Progenitor cell of endocrine pancreas (in vitro differentiated cells): ENCODE results near the gene PNCK. TPM values are rescaled to one million over a fixed set of nuclear protein-coding genes. Genes with fewer than 3 reads are reported as not detected.
"Not testable (repeated sequence)": the region's sequence is repeated elsewhere in the genome, so short reads cannot be mapped to it uniquely, and the experiment has no call there.

Source experiments
- DNase-seq: peaks from one replicate; pipeline ENCODE4 v3.0.0; 2021; ENCODE audit warnings: low spot score; ENCODE audit not compliant: unreplicated experiment
- H3K27ac Mint-ChIP-seq: 2 replicates; pipeline ENCODE4 v1.8.0; 2021; ENCODE audit warnings: mild to moderate bottlenecking, moderate library complexity, mixed read lengths
- H3K27me3 Mint-ChIP-seq: 2 replicates; pipeline ENCODE4 v1.8.0; 2021; ENCODE audit warnings: mixed read lengths
- H3K36me3 Mint-ChIP-seq: 2 replicates; pipeline ENCODE4 v1.8.0; 2022; ENCODE audit warnings: mixed read lengths; ENCODE audit not compliant: insufficient read depth
- H3K4me1 Mint-ChIP-seq: 2 replicates; pipeline ENCODE4 v1.8.0; 2021; ENCODE audit warnings: low read depth, mixed read lengths
- H3K4me3 Mint-ChIP-seq: 2 replicates; pipeline ENCODE4 v1.8.0; 2021; ENCODE audit warnings: low read depth, mild to moderate bottlenecking, moderate library complexity, mixed read lengths
- H3K9me3 Mint-ChIP-seq: 2 replicates; pipeline ENCODE4 v1.8.0; 2021; ENCODE audit warnings: low read depth, mixed read lengths
- total RNA-seq: library from RNA; stranded (reverse); gene quantifications from 2 replicates; pipeline ENCODE4 v1.2.1, GENCODE V29; 2021
- TF ChIP-seq, protein P1 (sequence below): fragments of 200-600 bp; sonication (generic); IDR thresholded peaks from one replicate; pipeline ENCODE4 v1.5.0; 2021; ENCODE audit warnings: antibody characterized with exemption, mild to moderate bottlenecking; ENCODE audit not compliant: unreplicated experiment

PNCK gene
- total RNA-seq, 1 donor from 2014 or later = 6.1 TPM

DNA sequence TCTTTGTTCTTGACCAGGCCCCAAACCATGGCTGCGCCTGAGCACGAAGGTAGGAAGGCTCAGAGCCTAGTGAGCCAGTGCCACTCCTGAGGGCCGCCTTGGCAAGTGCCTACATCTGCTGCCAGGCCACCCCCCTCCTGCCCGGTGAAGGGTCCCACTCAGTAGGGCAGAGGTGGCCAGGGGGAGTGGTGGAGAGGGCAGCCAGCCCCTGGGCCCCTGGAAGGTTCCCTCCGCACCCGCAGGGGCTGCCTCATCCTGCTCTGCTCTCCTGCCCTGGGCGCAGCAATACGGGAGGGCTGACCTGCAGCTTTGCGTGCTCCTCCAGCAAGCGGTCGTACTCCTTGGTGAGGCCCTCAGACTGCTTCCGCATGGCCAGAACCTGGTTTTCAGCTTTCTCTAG lies 28.1 kb upstream of the PNCK start:
- peaks cover 3% of the 10 kb centered on the region for H3K9me3 Mint-ChIP-seq
- no peaks in the 10 kb centered on the region for H3K27me3 Mint-ChIP-seq
- TF ChIP-seq, protein P1, sequence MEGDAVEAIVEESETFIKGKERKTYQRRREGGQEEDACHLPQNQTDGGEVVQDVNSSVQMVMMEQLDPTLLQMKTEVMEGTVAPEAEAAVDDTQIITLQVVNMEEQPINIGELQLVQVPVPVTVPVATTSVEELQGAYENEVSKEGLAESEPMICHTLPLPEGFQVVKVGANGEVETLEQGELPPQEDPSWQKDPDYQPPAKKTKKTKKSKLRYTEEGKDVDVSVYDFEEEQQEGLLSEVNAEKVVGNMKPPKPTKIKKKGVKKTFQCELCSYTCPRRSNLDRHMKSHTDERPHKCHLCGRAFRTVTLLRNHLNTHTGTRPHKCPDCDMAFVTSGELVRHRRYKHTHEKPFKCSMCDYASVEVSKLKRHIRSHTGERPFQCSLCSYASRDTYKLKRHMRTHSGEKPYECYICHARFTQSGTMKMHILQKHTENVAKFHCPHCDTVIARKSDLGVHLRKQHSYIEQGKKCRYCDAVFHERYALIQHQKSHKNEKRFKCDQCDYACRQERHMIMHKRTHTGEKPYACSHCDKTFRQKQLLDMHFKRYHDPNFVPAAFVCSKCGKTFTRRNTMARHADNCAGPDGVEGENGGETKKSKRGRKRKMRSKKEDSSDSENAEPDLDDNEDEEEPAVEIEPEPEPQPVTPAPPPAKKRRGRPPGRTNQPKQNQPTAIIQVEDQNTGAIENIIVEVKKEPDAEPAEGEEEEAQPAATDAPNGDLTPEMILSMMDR = no peak
- no peak overlapping the region for H3K27ac Mint-ChIP-seq
- H3K4me3 Mint-ChIP-seq = no peak overlapping the region
- no peaks in the 10 kb centered on the region for H3K4me1 Mint-ChIP-seq
- peaks cover 5% of the 10 kb centered on the region for H3K36me3 Mint-ChIP-seq
- no peak for DNase-seq

- no peak overlapping the region for H3K4me3 Mint-ChIP-seq
- no peak overlapping the region for H3K27ac Mint-ChIP-seq
- no peaks in the 10 kb centered on the region for H3K9me3 Mint-ChIP-seq
- no peaks in the 10 kb centered on the region for H3K4me1 Mint-ChIP-seq
- no peak for DNase-seq
- peaks cover 5% of the 10 kb centered on the region for H3K36me3 Mint-ChIP-seq
- H3K27me3 Mint-ChIP-seq = no peaks in the 10 kb centered on the region
- TF ChIP-seq, protein P1 = no peak
Measured at GRCh38 chrX:153700967-153701366, 27.4 kb upstream of the PNCK start.

DNA sequence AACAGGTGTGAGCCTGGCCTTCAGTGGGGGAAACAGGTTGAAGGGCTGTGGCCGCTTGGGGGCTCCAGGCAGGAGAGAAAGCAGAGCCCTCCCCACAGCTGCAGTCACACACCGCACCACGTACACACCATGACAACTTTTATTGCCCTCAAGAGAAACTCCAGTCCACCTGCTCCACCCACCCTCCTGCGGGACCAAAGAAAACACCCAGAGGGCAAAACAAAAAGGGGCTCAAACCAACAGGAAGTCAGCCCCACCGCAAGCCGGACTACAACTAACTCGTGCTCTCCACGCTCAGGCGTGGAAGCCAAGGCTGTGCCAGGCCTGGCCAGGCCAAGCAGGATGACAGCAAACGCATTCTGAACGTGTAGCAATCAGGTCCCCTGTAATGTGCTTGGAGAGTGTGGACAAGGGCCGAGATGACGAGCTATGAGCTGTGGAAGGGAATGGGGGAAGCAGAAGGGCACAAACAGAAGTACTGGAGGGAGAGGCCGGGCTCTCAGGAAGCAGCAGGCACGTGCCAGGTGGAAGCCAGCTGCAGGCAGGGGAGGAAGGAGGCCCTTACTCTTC lies 26.8 kb upstream of the PNCK start:
- Mint-ChIP-seq H3K36me3 (peaks cover 5% of the 10 kb centered on the region), H3K9me3 (no peaks in the 10 kb centered on the region), H3K27me3 (no peaks in the 10 kb centered on the region), H3K27ac (peak overlapping the region; percentile 62), H3K4me3 (no peak overlapping the region), H3K4me1 (no peaks in the 10 kb centered on the region)
- DNase-seq = no peak
- TF ChIP-seq, protein P1 = no peak

DNA sequence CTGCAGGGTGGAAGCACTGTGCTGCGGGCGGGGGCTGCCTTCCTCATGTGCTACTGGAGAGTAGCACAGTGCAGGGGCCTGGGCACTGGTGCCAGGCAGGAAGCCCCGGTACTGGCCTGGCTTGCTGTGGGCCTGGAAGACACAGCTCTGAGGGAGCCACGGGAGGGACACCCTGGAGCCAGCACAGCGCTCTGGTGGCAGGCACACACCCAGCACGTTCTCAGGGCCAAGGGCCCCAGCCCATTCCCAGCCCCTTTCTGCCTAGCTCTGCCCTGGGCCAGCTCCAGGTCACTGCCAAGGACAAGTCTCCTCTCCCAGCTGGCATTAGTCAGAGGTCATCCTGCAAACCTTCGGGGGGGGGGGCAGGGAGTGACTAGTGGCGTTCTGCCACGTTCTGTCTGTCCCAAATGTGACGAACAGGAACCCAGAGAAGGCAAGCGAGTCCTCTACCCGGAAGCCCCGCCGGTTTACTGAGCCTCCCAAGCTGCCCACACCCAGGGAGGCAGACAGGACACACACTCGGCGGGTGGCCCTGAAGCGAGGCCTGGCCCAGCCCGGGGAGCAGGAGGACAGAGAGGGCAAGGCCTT lies 26.3 kb upstream of the PNCK start:
- not testable (repeated sequence) for H3K36me3 Mint-ChIP-seq, H3K27ac Mint-ChIP-seq, H3K4me1 Mint-ChIP-seq, H3K4me3 Mint-ChIP-seq, DNase-seq, H3K9me3 Mint-ChIP-seq, H3K27me3 Mint-ChIP-seq

DNA sequence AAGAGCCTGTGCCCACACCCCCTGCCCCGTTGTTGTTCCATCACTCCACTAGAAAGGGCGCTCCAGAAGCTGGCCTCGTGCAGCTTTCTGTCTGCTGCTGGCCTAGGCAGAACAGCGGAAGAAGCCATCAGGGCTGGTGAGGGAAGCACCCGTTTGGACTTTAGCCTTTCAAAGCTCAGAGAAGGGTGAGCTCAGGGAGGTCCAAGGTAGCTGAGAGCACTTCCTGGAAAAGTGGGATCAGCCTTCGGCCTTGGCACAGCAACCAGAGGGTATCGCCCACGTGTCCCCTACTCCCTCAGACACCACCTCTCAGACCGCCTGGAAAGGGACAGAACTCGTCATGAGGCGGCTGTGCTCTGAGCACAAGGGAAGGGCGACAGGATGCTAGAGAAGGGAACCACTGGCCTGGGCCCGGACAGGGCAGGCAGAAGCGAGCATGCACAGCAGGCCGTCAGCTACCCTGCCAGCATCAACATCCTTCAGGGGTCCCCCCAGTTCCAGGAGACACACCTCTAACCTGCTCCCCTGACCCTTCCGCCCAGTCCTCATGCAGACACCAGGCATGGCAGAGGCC lies 25.7 kb upstream of the PNCK start:
- H3K4me1 Mint-ChIP-seq, H3K9me3 Mint-ChIP-seq, H3K36me3 Mint-ChIP-seq, DNase-seq, H3K4me3 Mint-ChIP-seq, H3K27ac Mint-ChIP-seq, H3K27me3 Mint-ChIP-seq: not testable (repeated sequence)

GRCh38 chrX:153697924-153698865 lies 24.6 kb upstream of the PNCK start:
- H3K27me3 Mint-ChIP-seq = no peaks in the 10 kb centered on the region
- H3K9me3 Mint-ChIP-seq = no peaks in the 10 kb centered on the region
- peaks cover 3% of the 10 kb centered on the region for H3K36me3 Mint-ChIP-seq
- no peaks in the 10 kb centered on the region for H3K4me1 Mint-ChIP-seq
- no peak overlapping the region for H3K4me3 Mint-ChIP-seq
- DNase-seq = no peak
- peak overlapping the region; percentile 17 for H3K27ac Mint-ChIP-seq
- TF ChIP-seq, protein P1 = no peak

DNA sequence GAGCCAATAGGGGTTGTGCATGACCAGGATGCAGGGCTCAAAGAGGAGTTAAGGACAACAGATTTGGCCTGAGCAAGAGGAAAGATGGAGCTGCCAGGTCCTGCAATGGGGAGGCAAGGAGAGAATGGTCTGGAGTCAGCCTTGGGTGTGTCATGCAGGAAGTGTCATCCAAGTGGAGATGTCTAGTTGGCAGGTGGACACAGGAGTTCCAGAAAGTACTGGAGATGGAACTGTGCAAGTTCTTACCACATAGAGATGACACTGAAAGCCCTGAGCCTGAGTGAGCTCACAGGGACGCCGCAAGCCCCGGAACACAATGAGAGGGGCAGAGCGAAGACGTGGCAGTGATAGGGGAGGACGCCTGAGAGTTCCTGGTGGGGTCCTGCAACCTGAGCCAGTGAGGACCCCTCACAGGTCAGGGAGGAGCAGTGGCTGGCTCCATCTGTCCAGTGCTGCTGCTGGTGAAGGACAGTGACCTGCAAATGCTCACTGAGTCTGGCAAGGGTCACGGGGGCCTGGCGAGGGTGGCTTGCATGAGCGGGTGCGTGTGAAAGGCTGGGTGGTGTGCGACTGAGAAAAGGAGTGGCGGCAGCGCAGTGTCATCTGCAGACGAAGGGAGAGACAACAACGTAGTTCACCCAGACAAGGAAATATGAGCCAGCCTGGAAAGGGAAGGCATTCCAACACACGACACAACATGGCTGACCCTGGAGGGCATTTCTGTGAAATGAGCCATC lies 23.5 kb upstream of the PNCK start:
- H3K4me3 Mint-ChIP-seq, H3K36me3 Mint-ChIP-seq, H3K27me3 Mint-ChIP-seq, H3K9me3 Mint-ChIP-seq, DNase-seq, H3K4me1 Mint-ChIP-seq: not testable (repeated sequence)
- H3K27ac Mint-ChIP-seq = peak overlapping the region; percentile 65

- H3K27me3 Mint-ChIP-seq, H3K4me1 Mint-ChIP-seq, DNase-seq, H3K36me3 Mint-ChIP-seq, H3K27ac Mint-ChIP-seq, H3K9me3 Mint-ChIP-seq, H3K4me3 Mint-ChIP-seq: not testable (repeated sequence)
Measured at GRCh38 chrX:153696538-153696937, 22.9 kb upstream of the PNCK start.
